ENCODE results near the gene GALNT13.

The GALNT13 gene

DNA sequence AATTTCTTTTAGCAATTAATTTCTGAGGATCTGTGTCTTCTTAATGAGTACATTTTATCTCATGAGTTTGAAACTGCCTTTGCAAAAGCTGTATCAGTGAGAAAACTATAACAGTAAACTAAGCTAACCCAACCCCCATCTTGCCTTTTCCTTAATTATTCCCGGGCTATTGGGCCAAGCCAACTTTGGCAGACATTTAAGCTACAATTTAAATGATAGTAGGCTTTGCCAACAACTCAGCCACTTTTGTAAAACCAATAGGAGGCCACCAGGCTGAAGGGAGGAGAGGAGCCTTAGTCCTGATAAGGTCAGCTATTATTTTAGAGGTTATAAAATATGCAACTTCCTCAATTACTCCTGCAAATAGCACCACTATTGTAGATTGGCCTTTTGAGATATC, 608.8 kb downstream of the GALNT13 start:
- DNase-seq (ENCODE audit: low spot score): no peak

- no peak for DNase-seq (ENCODE audit: low spot score)
Measured at GRCh38 chr2:154481336-154481735, 609.6 kb downstream of the GALNT13 start.

DNA sequence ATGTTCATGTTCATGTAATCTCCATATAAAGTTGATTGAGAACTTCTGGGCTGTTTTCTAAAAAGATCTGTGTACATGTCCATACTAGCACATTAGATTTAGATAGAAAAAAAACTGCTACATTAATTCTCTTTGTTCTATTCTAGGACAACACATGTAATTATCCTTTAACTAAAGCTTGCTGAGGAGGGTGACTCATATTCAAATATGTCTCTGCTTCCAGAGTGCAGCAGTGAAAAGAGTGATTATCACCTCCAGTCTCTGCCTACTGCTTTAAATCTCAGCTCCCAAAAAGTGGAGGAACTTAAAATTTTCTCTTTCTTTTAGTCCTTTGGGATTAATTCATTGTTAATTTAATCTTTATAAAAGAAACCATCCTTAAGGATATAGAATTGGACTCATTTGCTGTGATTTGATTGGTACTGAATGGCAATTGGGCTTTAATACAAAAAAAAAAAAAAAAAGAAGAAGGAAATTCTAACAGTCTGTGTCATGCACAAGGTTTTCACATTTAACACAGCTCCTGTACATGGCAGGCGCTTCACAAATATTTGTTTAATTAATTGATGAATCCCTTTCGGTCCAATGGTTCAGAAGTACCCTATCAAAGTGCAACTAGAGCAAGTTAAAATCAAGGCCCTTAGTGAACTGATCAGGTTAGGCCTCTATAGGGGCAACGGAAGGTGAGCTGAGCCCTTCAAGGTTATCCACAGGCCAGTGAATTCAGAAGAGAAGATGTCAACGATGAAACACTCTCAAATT, 612.8 kb downstream of the GALNT13 start:
- DNase-seq (ENCODE audit: low spot score): peak; percentile 10

DNA sequence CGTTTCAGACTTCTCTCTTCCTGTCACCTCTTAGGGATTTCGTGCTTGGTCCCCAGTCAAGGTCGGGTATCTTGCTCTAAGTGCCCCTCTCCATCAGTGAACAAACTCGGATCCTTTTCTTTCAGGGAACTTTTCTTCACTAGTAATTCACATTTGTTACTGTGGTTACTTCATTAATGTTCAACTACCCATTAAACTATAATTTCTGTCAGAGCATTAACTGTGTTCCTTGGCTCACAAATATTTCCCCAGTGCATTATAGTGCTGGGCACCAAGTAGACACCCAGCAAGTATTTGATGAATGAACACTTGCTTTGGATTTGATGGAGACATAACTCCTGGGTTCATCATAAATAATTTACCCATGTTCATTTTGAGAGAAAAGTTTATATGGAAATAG, 617.1 kb downstream of the GALNT13 start:
- no peak for DNase-seq (ENCODE audit: low spot score)

- DNase-seq (ENCODE audit: low spot score): no peak
Measured at GRCh38 chr2:154489266-154489858, 617.6 kb downstream of the GALNT13 start.

DNA sequence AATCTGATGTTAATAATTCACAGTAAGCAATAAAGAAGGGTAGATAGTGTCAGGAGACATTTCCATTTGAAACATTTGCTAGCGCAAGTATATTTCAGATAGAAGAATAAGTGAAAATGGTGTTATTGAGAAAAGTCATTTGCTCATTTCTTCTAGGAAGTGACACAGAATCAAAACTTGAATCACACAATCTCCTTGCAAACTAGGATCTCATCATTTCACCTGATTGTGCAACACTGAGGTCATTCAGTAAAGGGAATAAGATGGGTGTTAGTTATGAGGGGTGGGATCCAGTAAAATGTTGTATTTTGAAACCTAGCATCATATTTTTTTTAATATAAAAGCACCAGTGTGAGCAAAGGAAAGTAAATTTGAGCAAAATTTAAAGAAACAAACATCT, 618.8 kb downstream of the GALNT13 start:
- no peak for DNase-seq (ENCODE audit: low spot score)

DNA sequence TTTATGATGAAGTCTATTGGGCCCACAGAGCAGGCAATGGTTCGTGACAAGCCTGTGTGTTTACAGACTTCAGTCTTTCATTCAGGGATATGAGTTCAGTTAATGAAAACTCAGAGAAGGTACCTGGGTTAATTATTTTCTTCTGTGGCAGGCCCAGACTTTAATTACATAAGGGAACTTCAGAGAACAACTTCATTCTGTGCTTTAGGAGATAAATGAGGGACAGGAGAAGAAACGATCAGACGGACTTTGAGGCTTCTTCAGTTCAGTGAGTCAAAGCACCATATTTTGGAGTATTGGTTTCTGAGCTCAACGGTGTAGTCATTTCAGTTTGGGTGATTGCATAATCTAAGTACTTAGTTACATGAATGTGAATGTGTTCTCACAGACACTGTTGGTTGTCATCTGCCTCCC, 623.7 kb downstream of the GALNT13 start:
- no peak for DNase-seq (ENCODE audit: low spot score)

DNA sequence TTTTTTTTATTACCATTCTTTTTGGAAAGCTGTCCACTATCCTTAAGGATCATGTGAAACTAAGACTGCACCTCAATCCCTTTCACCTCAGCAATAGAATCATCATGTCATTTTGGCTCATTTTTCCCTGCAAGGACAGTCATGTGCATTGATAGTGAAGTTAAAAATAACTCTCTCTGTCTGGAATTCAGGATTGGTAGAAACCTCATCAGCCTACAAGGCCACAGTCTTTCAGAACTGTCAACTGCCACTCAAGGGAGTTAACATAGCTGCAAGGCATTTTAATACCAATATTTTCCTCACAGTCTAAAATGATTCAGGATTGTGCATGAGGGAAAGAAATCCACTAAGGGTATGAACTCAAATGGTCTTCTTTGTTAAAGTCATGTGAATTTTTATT, 625.3 kb downstream of the GALNT13 start:
- DNase-seq (ENCODE audit: low spot score): no peak

All from RKO (cell line).